Stimulated activated CD8-positive, alpha-beta memory T cell treated with anti-CD3 and anti-CD28 coated beads, Interleukin-7, amount 100 ng/mL, for 4 hours (primary cell): Measurements from ENCODE around the gene RASL12.
"Not testable (repeated sequence)": the region's sequence is repeated elsewhere in the genome, so short reads cannot be mapped to it uniquely, and the experiment has no call there.

Experiments
- DNase-seq, 2 donors: peaks; one replicate each; pipeline ENCODE4 v3.0.0-alpha.2; 2020; ENCODE audit warnings: low read depth in 2 of 2

Gene RASL12

GRCh38 chr15:65067645-65068402, at the start of gene RASL12:
Gene RASL12, minus strand, starts transcription at chr15:65067991. Its CDS starts 156 bp downstream, at chr15:65067835.
- DNase-seq: no peak

GRCh38 chr15:65115542-65115941, 47.8 kb upstream of the RASL12 start:
- no peak for DNase-seq

GRCh38 chr15:65115086-65115485, 47.3 kb upstream of the RASL12 start, which contains the start of gene UBAP1L:
Gene UBAP1L, minus strand, starts transcription at chr15:65115200. Its CDS starts 8,985 bp downstream, at chr15:65106215.
- no peak for DNase-seq

GRCh38 chr15:65110676-65111292, 43.0 kb upstream of the RASL12 start:
- DNase-seq: no peak

GRCh38 chr15:65106011-65106590, 38.3 kb upstream of the RASL12 start:
- no peak for DNase-seq

- DNase-seq: no peak
Measured at GRCh38 chr15:65105038-65105437, 37.2 kb upstream of the RASL12 start.

GRCh38 chr15:65102912-65103311, 35.1 kb upstream of the RASL12 start:
- no peak for DNase-seq

- DNase-seq: no peak
Measured at GRCh38 chr15:65101891-65102708, 34.3 kb upstream of the RASL12 start.

- no peak for DNase-seq
Measured at GRCh38 chr15:65101411-65101890, 33.7 kb upstream of the RASL12 start.

- DNase-seq: no peak
Measured at GRCh38 chr15:65100442-65100841, 32.7 kb upstream of the RASL12 start.

GRCh38 chr15:65099801-65100200, 32.0 kb upstream of the RASL12 start:
- DNase-seq: not testable (repeated sequence)

- no peak for DNase-seq
Measured at GRCh38 chr15:65099336-65099735, 31.5 kb upstream of the RASL12 start.

- DNase-seq: no peak
Measured at GRCh38 chr15:65097651-65098263, 30.0 kb upstream of the RASL12 start.

GRCh38 chr15:65096481-65097385, 28.9 kb upstream of the RASL12 start:
- no peak for DNase-seq

- DNase-seq: no peak
Measured at GRCh38 chr15:65095747-65096104, 27.9 kb upstream of the RASL12 start.

- DNase-seq: no peak
Measured at GRCh38 chr15:65095011-65095746, 27.4 kb upstream of the RASL12 start.

- no peak for DNase-seq
Measured at GRCh38 chr15:65094294-65094995, 26.7 kb upstream of the RASL12 start.

GRCh38 chr15:65093793-65094170, 26.0 kb upstream of the RASL12 start:
- DNase-seq: not testable (repeated sequence)
